OCI-LY1 (cell line): ENCODE data around the gene NFAT5.

Experiments used
- H2AFZ ChIP-seq: fragments of 200-600 bp; sonication (generic), shearing (Covaris generic); 2 replicates; pipeline ENCODE4 v1.6.0; 2014; ENCODE audit warnings: antibody characterized with exemption, mild to moderate bottlenecking, low read length
- H3F3A ChIP-seq: fragments of 200-600 bp; sonication (generic), shearing (Covaris generic); 2 replicates; pipeline ENCODE4 v1.6.0; 2014; ENCODE audit warnings: mild to moderate bottlenecking, antibody characterized with exemption, low read length, moderate library complexity; ENCODE audit not compliant: insufficient read depth
- H3K27ac ChIP-seq: fragments of 200-600 bp; sonication (generic); 2 replicates; pipeline ENCODE4 v1.5.1; 2014; ENCODE audit warnings: low read length, mixed run types, mild to moderate bottlenecking, low read depth; ENCODE audit not compliant: poor library complexity, severe bottlenecking
- H3K27me3 ChIP-seq: fragments of 200-600 bp; sonication (generic); 2 replicates; pipeline ENCODE4 v1.6.0; 2014; ENCODE audit warnings: antibody characterized with exemption, mild to moderate bottlenecking, low read length, moderate library complexity; ENCODE audit not compliant: insufficient read depth
- H3K36me3 ChIP-seq: fragments of 200-600 bp; sonication (generic); 2 replicates; pipeline ENCODE4 v1.6.1; 2014; ENCODE audit warnings: mild to moderate bottlenecking, antibody characterized with exemption, low read length, moderate library complexity, mixed read lengths; ENCODE audit not compliant: insufficient read depth
- H3K4me1 ChIP-seq: fragments of 200-600 bp; sonication (generic); 2 replicates; pipeline ENCODE4 v1.5.1; 2014; ENCODE audit warnings: mild to moderate bottlenecking, low read length, moderate library complexity; ENCODE audit not compliant: insufficient read depth, severe bottlenecking
- H3K4me2 ChIP-seq: fragments of 200-600 bp; sonication (generic), shearing (Covaris generic); 2 replicates; pipeline ENCODE4 v1.6.1; 2014; ENCODE audit warnings: low read length
- H3K4me3 ChIP-seq: fragments of 200-600 bp; sonication (generic); 2 replicates; pipeline ENCODE4 v1.5.1; 2014; ENCODE audit warnings: low read length, low read depth, mild to moderate bottlenecking, mixed read lengths; ENCODE audit not compliant: poor library complexity, severe bottlenecking
- H3K79me2 ChIP-seq: fragments of 200-600 bp; shearing (Covaris generic); 2 replicates; pipeline ENCODE4 v1.6.1; 2016; ENCODE audit warnings: mixed run types, low read length, mixed read lengths; ENCODE audit not compliant: insufficient read depth
- H3K9ac ChIP-seq: fragments of 200-600 bp; sonication (generic), shearing (Covaris generic); 2 replicates; pipeline ENCODE4 v1.6.1; 2014; ENCODE audit warnings: mild to moderate bottlenecking, low read length, mixed read lengths
- H3K9me2 ChIP-seq: fragments of 200-600 bp; sonication (generic), shearing (Covaris generic); 2 replicates; pipeline ENCODE4 v1.6.1; 2014; ENCODE audit warnings: low read depth, mild to moderate bottlenecking, low read length, mixed read lengths
- H3K9me3 ChIP-seq: fragments of 200-600 bp; shearing (Covaris generic); 2 replicates; pipeline ENCODE4 v1.6.1; 2014; ENCODE audit warnings: low read length, mixed read lengths
- H4K20me1 ChIP-seq: fragments of 200-600 bp; sonication (generic), shearing (Covaris generic); 2 replicates; pipeline ENCODE4 v1.6.0; 2016; ENCODE audit warnings: mild to moderate bottlenecking, low read length; ENCODE audit not compliant: insufficient read depth
- EZH2 ChIP-seq: fragments of 200-600 bp; sonication (generic), shearing (Covaris generic); IDR thresholded peaks from 2 replicates; pipeline ENCODE4 v1.8.0; 2017; ENCODE audit warnings: borderline replicate concordance, mixed run types, mild to moderate bottlenecking, antibody characterized with exemption, low read length, moderate library complexity, mixed read lengths
- TF ChIP-seq, protein P1 (sequence below): fragments of 200-600 bp; sonication (generic), shearing (Covaris generic); IDR thresholded peaks from 2 replicates; pipeline ENCODE4 v1.5.1; 2017; ENCODE audit warnings: mild to moderate bottlenecking, antibody characterized with exemption, low read length, moderate library complexity, mixed read lengths

NFAT5 gene

DNA sequence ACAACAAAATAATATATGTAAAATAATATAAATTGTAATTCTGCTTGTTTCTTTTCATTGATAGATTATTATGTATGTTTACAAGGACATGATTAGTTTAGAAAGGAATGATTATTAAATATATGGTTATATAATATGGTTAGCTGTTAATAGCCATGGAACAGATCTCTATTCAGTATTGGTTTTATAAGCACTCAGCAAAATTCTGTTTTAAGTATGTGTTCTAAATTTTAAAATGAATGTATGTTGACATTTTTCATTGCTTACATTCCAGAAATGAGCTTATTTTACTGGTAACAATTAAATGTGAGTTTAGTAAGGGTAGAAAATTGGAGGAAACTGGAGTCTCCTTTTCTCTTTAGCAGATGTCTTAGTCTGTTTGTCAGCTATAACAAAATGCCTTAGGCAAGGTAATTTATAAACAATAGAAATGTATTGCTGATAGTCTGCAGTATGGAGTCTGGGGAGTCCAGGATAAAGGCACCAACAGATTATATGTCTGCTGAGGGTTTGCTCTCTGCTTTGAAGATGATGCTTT lies 45.4 kb downstream of the NFAT5 start:
- TF ChIP-seq EZH2: no peak
- TF ChIP-seq, protein P1, sequence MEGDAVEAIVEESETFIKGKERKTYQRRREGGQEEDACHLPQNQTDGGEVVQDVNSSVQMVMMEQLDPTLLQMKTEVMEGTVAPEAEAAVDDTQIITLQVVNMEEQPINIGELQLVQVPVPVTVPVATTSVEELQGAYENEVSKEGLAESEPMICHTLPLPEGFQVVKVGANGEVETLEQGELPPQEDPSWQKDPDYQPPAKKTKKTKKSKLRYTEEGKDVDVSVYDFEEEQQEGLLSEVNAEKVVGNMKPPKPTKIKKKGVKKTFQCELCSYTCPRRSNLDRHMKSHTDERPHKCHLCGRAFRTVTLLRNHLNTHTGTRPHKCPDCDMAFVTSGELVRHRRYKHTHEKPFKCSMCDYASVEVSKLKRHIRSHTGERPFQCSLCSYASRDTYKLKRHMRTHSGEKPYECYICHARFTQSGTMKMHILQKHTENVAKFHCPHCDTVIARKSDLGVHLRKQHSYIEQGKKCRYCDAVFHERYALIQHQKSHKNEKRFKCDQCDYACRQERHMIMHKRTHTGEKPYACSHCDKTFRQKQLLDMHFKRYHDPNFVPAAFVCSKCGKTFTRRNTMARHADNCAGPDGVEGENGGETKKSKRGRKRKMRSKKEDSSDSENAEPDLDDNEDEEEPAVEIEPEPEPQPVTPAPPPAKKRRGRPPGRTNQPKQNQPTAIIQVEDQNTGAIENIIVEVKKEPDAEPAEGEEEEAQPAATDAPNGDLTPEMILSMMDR: no peak

DNA sequence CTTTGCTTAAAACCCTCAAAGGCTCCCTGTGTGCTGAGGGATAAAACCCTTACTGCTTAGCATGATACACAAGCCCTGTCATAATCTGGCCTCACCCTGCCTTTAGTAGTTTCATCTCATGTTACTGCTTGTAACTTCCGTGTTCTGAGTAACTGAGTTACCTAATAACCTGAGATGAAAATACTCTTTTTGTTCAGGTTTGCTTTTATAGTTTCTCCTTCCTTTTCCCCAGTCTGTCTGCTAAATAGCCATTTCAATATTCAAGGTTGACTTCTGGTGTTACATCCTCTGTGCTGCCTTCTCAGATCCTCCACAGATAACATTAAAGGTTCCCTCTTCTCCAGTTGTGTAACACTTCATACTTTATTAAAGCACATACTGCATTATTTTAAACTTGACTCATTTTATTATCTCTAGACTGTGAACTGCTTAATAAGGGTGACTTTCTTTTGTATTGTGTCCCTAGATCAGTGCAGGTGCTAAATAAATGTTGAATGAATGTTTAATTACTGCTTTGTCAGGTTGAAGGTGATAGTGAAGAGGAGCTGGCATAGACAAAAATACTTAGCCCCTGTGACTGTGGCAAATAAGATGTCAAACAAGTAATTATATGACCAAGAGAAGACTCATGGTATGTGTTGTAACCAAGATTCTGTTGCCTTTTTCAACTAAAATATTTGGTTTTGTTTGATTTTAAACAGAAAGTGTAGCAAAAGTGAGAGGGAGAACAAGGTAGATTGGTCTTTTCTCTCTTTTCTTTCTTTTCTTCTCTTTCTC lies 47.8 kb downstream of the NFAT5 start:
- peaks cover 11% of the 10 kb centered on the region for H3K79me2 ChIP-seq
- peaks cover 16% of the 10 kb centered on the region for H3K4me1 ChIP-seq
- no peaks in the 10 kb centered on the region for H3K27me3 ChIP-seq
- no peak for TF ChIP-seq EZH2
- TF ChIP-seq, protein P1: no peak
- no peak overlapping the region; the same call in 1 of the 2 replicates for H3K9ac ChIP-seq
- H3K36me3 ChIP-seq: no peaks in the 10 kb centered on the region
- no peak overlapping the region for H2AFZ ChIP-seq
- no peaks in the 10 kb centered on the region for H3F3A ChIP-seq
- peak overlapping the region; percentile 55 for H3K27ac ChIP-seq
- H3K9me2 ChIP-seq: no peaks in the 10 kb centered on the region
- no peaks in the 10 kb centered on the region for H4K20me1 ChIP-seq
- H3K4me2 ChIP-seq: peak overlapping the region; percentile 14; the same call in 1 of the 2 replicates
- no peaks in the 10 kb centered on the region for H3K9me3 ChIP-seq
- no peak overlapping the region for H3K4me3 ChIP-seq

More for the DNA sequence above, 45.4 kb downstream of the NFAT5 start:
- Histone ChIP-seq H3K79me2 (peaks cover 11% of the 10 kb centered on the region), H3K9ac (no peak overlapping the region), H2AFZ (no peak overlapping the region), H4K20me1 (no peaks in the 10 kb centered on the region), H3K4me1 (peaks cover 16% of the 10 kb centered on the region), H3K27ac (no peak overlapping the region), H3K36me3 (no peaks in the 10 kb centered on the region), H3K27me3 (no peaks in the 10 kb centered on the region), H3F3A (no peaks in the 10 kb centered on the region), H3K9me3 (no peaks in the 10 kb centered on the region), H3K9me2 (no peaks in the 10 kb centered on the region), H3K4me2 (no peak overlapping the region), H3K4me3 (no peak overlapping the region)

DNA sequence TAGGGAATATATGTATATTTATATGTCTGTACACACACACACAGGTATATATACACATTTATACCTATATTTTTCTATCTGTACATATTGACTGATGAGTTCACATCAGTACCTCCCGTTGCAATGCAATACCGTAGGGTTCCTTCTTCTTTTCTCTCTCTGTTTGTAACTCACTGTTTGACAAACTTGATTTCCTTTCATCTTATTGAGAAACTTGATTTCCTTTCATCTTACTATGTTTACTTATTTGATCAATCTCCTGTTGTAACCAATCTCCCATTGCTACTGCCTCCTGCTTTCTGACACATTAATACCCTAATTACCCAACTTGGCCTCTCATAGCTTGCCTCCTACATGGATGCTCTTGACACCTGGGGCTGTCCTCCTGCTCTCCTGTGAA lies 49.8 kb downstream of the NFAT5 start:
- Histone ChIP-seq H3K36me3 (no peaks in the 10 kb centered on the region), H4K20me1 (no peaks in the 10 kb centered on the region), H3K9ac (no peak overlapping the region), H3K4me2 (no peak overlapping the region), H3K4me1 (peaks cover 16% of the 10 kb centered on the region), H3K27ac (no peak overlapping the region), H2AFZ (no peak overlapping the region), H3K27me3 (no peaks in the 10 kb centered on the region), H3K4me3 (no peak overlapping the region), H3K79me2 (peaks cover 6% of the 10 kb centered on the region; the same call in 1 of the 2 replicates), H3K9me2 (no peaks in the 10 kb centered on the region), H3F3A (no peaks in the 10 kb centered on the region), H3K9me3 (no peaks in the 10 kb centered on the region)
- no peak for TF ChIP-seq EZH2
- TF ChIP-seq, protein P1: no peak
